Gastroesophageal sphincter (tissue), 4 donors: Measurements from ENCODE around the gene HSPA12A. TPM values are rescaled to one million over a fixed set of nuclear protein-coding genes. Genes with fewer than 3 reads are reported as not detected.

Experiments
- ATAC-seq: fragments of 150-250 bp; one replicate; pipeline ENCODE4 v1.9.1; 2016; ENCODE audit warnings: mild to moderate bottlenecking, moderate library complexity
- H3K27ac ChIP-seq, 4 donors: fragments of 200-600 bp; sonication (generic) in 3 of 4; 1 replicate in 3 of 4; 2 replicates in 1 of 4; pipeline ENCODE4 v1.5.1; 2016 to 2019
- H3K27me3 ChIP-seq: fragments of 200-600 bp; sonication (generic); one replicate; pipeline ENCODE4 v1.5.1; 2019
- H3K36me3 ChIP-seq, 2 donors: fragments of 200-600 bp; sonication (generic); one replicate each; pipeline ENCODE4 v1.5.1; 2019; ENCODE audit warnings: control low read depth in 1 of 2
- H3K4me1 ChIP-seq, 3 donors: fragments of 200-600 bp; sonication (generic); 1 replicate in 2 of 3; 2 replicates in 1 of 3; pipeline ENCODE4 v1.5.1; 2016 to 2019; ENCODE audit warnings: control low read depth in 2 of 3
- H3K4me3 ChIP-seq, 2 donors: fragments of 200-600 bp; sonication (generic); one replicate each; pipeline ENCODE4 v1.5.1; 2019; ENCODE audit warnings: mild to moderate bottlenecking in 1 of 2, moderate library complexity in 1 of 2
- H3K9me3 ChIP-seq, 3 donors: fragments of 200-600 bp; sonication (generic); one replicate each; pipeline ENCODE4 v1.5.1; 2017 to 2019; ENCODE audit warnings: control low read depth in 2 of 3
- CTCF ChIP-seq, 4 experiments: fragments of 200-600 bp in 2 of 4; fragments of 450-650 bp in 2 of 4; sonication (generic) in 1 of 4; IDR thresholded peaks; one replicate each; pipeline ENCODE4 v1.5.1; 2017 to 2019; ENCODE audit warnings: antibody characterized with exemption in 4 of 4, mild to moderate bottlenecking in 2 of 4, moderate library complexity in 2 of 4
- EP300 ChIP-seq: sonication (generic); formaldehyde crosslinking; IDR thresholded peaks from one replicate; pipeline ENCODE4 v1.6.1; 2017; ENCODE audit warnings: antibody characterized with exemption, mild to moderate bottlenecking
- POLR2A ChIP-seq, 2 donors: fragments of 450-650 bp; IDR thresholded peaks; one replicate each; pipeline ENCODE4 v1.6.1; 2017; ENCODE audit warnings: antibody characterized with exemption in 2 of 2, mild to moderate bottlenecking in 2 of 2, moderate library complexity in 1 of 2
- POLR2AphosphoS5 ChIP-seq: sonication (generic); formaldehyde crosslinking; IDR thresholded peaks from one replicate; pipeline ENCODE4 v1.6.1; 2017; ENCODE audit warnings: antibody characterized with exemption
- WGBS, 2 donors: methylation state at CpG; one replicate each; pipeline ENCODE4 v1.1.5; 2018; ENCODE audit warnings: low coverage in 1 of 2; 5-methylcytosine and 5-hydroxymethylcytosine counted together
- total RNA-seq, 4 donors: library from RNA; depleted of rRNA; stranded (reverse); fragments of >200 nt; gene quantifications; one replicate each; pipeline ENCODE4 v1.1.0, GENCODE V29; 2016

HSPA12A gene
- total RNA-seq, 4 donors from 2014 or later, result 12.3 to 26.3 (median 20.6) TPM

- WGBS, 2 donors, result 60 to 85% methylated on average over 1 to 7 of the region's 8 CpGs
- no peak for ATAC-seq
- no peak overlapping the region for H3K27ac ChIP-seq
- H3K27me3 ChIP-seq, result peaks cover 4% of the 10 kb centered on the region
- peaks cover 0 to 12% (median 0%) of the 10 kb centered on the region in 3 donors for H3K4me1 ChIP-seq
- H3K9me3 ChIP-seq, result no peaks in the 10 kb centered on the region
- no peaks in the 10 kb centered on the region for H3K36me3 ChIP-seq
- TF ChIP-seq POLR2A (IDR thresholded peaks at IDR 0.05) (no peak), CTCF (IDR thresholded peaks at IDR 0.05) (no peak), POLR2AphosphoS5 (no peak), EP300 (no peak)
- H3K4me3 ChIP-seq, result no peak overlapping the region
Measured at GRCh38 chr10:116785867-116786266, 43.5 kb upstream of the HSPA12A start.

- Histone ChIP-seq H3K27ac (no peak overlapping the region), H3K27me3 (no peaks in the 10 kb centered on the region), H3K4me1 (peaks cover 0 to 12% (median 0%) of the 10 kb centered on the region in 3 donors), H3K4me3 (no peak overlapping the region), H3K36me3 (no peaks in the 10 kb centered on the region), H3K9me3 (no peaks in the 10 kb centered on the region)
- WGBS, 2 donors, result 93 to 100% methylated on average over 4 of the region's 11 CpGs
- no peak for ATAC-seq
- TF ChIP-seq POLR2AphosphoS5 (no peak), POLR2A (IDR thresholded peaks at IDR 0.05) (no peak), CTCF (IDR thresholded peaks at IDR 0.05) (no peak), EP300 (no peak)
Measured at GRCh38 chr10:116785282-116785681, 42.9 kb upstream of the HSPA12A start.

GRCh38 chr10:116784651-116785050 lies 42.3 kb upstream of the HSPA12A start:
- Histone ChIP-seq H3K4me1 (peaks cover 0 to 12% (median 0%) of the 10 kb centered on the region in 3 donors), H3K4me3 (no peak overlapping the region), H3K9me3 (no peaks in the 10 kb centered on the region), H3K27me3 (no peaks in the 10 kb centered on the region), H3K36me3 (no peaks in the 10 kb centered on the region), H3K27ac (no peak overlapping the region)
- no CpG with 5 or more reads among the region's 7 CpGs for WGBS, 2 donors
- TF ChIP-seq POLR2AphosphoS5 (no peak), EP300 (no peak), CTCF (IDR thresholded peaks at IDR 0.05) (no peak), POLR2A (IDR thresholded peaks at IDR 0.05) (no peak)
- ATAC-seq, result no peak

GRCh38 chr10:116784035-116784434 lies 41.7 kb upstream of the HSPA12A start:
- Histone ChIP-seq H3K9me3 (no peaks in the 10 kb centered on the region), H3K27me3 (no peaks in the 10 kb centered on the region), H3K36me3 (no peaks in the 10 kb centered on the region), H3K4me3 (no peak overlapping the region), H3K4me1 (peaks cover 0 to 12% (median 0%) of the 10 kb centered on the region in 3 donors), H3K27ac (no peak overlapping the region)
- no peak for ATAC-seq
- TF ChIP-seq POLR2A (IDR thresholded peaks at IDR 0.05), result no peak
- no peak for TF ChIP-seq EP300
- no peak for TF ChIP-seq POLR2AphosphoS5
- no peak for TF ChIP-seq CTCF (IDR thresholded peaks at IDR 0.05)
- WGBS, 2 donors, result 94 to 100% methylated on average over 3 of the region's 3 CpGs

- no peak overlapping the region for H3K4me3 ChIP-seq
- 52 to 68% methylated on average over 5 to 7 of the region's 13 CpGs for WGBS, 2 donors
- no peaks in the 10 kb centered on the region for H3K36me3 ChIP-seq
- H3K27ac ChIP-seq, result no peak overlapping the region
- H3K27me3 ChIP-seq, result no peaks in the 10 kb centered on the region
- no peak for ATAC-seq
- H3K4me1 ChIP-seq, result peaks cover 0 to 8% (median 0%) of the 10 kb centered on the region in 3 donors
- H3K9me3 ChIP-seq, result no peaks in the 10 kb centered on the region
- TF ChIP-seq EP300 (no peak), CTCF (IDR thresholded peaks at IDR 0.05) (no peak), POLR2AphosphoS5 (no peak), POLR2A (IDR thresholded peaks at IDR 0.05) (no peak)
Measured at GRCh38 chr10:116783011-116783655, 40.8 kb upstream of the HSPA12A start.
